ENCODE data around the gene ANTXR2. TPM values are rescaled to one million over a fixed set of nuclear protein-coding genes. Genes with fewer than 3 reads are reported as not detected.

The ANTXR2 gene
- total RNA-seq, 2 experiments from 2014 or later: not detected

DNA sequence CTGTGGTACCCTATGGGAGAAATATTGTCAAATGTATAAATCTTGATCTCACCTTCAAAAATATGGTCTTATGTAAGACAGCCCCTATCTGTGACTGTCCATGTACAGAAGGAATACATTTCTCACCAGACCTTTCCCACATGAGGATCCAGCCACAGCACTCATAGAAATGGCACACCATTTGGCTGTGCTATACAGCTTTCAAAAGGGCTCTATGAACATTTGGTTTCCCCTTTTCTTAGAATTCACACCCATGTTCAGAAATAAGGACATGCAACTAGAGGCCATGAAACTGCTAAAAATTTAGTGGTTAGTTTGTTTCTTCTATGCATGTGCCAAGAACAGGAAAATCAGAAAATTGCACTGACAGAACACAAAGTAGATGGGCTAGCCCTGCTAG lies 62.7 kb downstream of the ANTXR2 start:
- ChIA-PET CTCF (ENCODE audit: unreplicated experiment) (no interaction called here), POLR2A (no interaction called here)
- no peak overlapping the region for H3K27ac ChIP-seq (ENCODE audit: low read depth, low read length, poor library complexity, severe bottlenecking)
- no peaks in the 10 kb centered on the region for H3K36me3 ChIP-seq (ENCODE audit: insufficient read depth, low read length)
- no peaks in the 10 kb centered on the region for H3K4me1 ChIP-seq (ENCODE audit: insufficient read depth, low read length, poor library complexity, severe bottlenecking)
- intact Hi-C loops (cut with micrococcal nuclease; ENCODE audit: unreplicated experiment): no loop called here
- no peaks in the 10 kb centered on the region for H3K9me3 ChIP-seq (ENCODE audit: low read length)
- H4K20me1 ChIP-seq (ENCODE audit: insufficient read depth, low read length): no peaks in the 10 kb centered on the region
- H3K4me2 ChIP-seq (ENCODE audit: low read length): no peak overlapping the region
- H3K4me3 ChIP-seq (ENCODE audit: low read depth, low read length, poor library complexity, severe bottlenecking): no peak overlapping the region
- TF ChIP-seq EZH2phosphoT487 (IDR thresholded peaks at IDR 0.05; ENCODE audit: borderline replicate concordance, low read depth, low read length): no peak
- TF ChIP-seq CTCF (conservative IDR thresholded peaks at IDR 0.05; ENCODE audit: low read length): no peak
- no peaks in the 10 kb centered on the region for H3K9me2 ChIP-seq (ENCODE audit: insufficient read depth, low read length)
- BruUV-seq (replicated peaks): no TSS peak
- H3K79me2 ChIP-seq (ENCODE audit: insufficient read depth, low read depth, low read length): no peaks in the 10 kb centered on the region
- H2AFZ ChIP-seq (ENCODE audit: low read length): no peak overlapping the region
- DNase-seq (ENCODE audit: low spot score): no peak

- H4K20me1 ChIP-seq (ENCODE audit: insufficient read depth, low read length): no peaks in the 10 kb centered on the region
- H3K4me2 ChIP-seq (ENCODE audit: low read length): no peak overlapping the region
- TF ChIP-seq CTCF (conservative IDR thresholded peaks at IDR 0.05; ENCODE audit: low read length) (no peak), EZH2phosphoT487 (IDR thresholded peaks at IDR 0.05; ENCODE audit: borderline replicate concordance, low read depth, low read length) (no peak)
- CTCF ChIA-PET (ENCODE audit: unreplicated experiment): no interaction called here
- no peaks in the 10 kb centered on the region for H3K9me2 ChIP-seq (ENCODE audit: insufficient read depth, low read length)
- H3K79me2 ChIP-seq (ENCODE audit: insufficient read depth, low read depth, low read length): no peaks in the 10 kb centered on the region
- no peaks in the 10 kb centered on the region for H3K9me3 ChIP-seq (ENCODE audit: low read length)
- BruUV-seq (replicated peaks): no TSS peak
- H3K4me3 ChIP-seq (ENCODE audit: low read depth, low read length, poor library complexity, severe bottlenecking): no peak overlapping the region
- no peaks in the 10 kb centered on the region for H3K4me1 ChIP-seq (ENCODE audit: insufficient read depth, low read length, poor library complexity, severe bottlenecking)
- H2AFZ ChIP-seq (ENCODE audit: low read length): no peak overlapping the region
- no peak overlapping the region for H3K27ac ChIP-seq (ENCODE audit: low read depth, low read length, poor library complexity, severe bottlenecking)
- DNase-seq (ENCODE audit: low spot score): no peak
- POLR2A ChIA-PET: no interaction called here
- H3K36me3 ChIP-seq (ENCODE audit: insufficient read depth, low read length): no peaks in the 10 kb centered on the region
- intact Hi-C loops (cut with micrococcal nuclease; ENCODE audit: unreplicated experiment): no loop called here
These were observed 63.2 kb downstream of the ANTXR2 start for GRCh38 chr4:80009806-80010205.

DNA sequence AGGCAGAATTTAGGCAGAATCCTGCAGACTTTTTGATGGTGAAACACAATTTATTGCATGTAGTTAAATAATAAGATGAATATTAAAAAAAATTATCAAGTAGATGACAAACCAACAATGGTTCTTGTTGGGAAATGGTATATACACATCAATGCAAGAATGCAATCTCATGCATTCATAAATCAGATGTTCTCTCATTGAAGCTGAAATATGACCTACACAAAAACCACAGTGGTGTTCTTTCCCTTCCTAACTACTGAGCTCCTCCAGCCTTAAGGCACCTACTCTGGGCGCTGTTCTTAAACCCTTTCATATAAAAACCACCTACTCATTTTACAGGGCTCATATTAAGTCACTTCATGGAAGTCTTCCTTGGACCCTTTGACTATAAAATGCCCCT lies 64.1 kb downstream of the ANTXR2 start:
- H3K9me3 ChIP-seq (ENCODE audit: low read length): no peaks in the 10 kb centered on the region
- no peaks in the 10 kb centered on the region for H4K20me1 ChIP-seq (ENCODE audit: insufficient read depth, low read length)
- no peaks in the 10 kb centered on the region for H3K79me2 ChIP-seq (ENCODE audit: insufficient read depth, low read depth, low read length)
- no peaks in the 10 kb centered on the region for H3K36me3 ChIP-seq (ENCODE audit: insufficient read depth, low read length)
- intact Hi-C loops (cut with micrococcal nuclease; ENCODE audit: unreplicated experiment): no loop called here
- no peak for TF ChIP-seq CTCF (conservative IDR thresholded peaks at IDR 0.05; ENCODE audit: low read length)
- no peak overlapping the region for H3K4me2 ChIP-seq (ENCODE audit: low read length)
- POLR2A ChIA-PET: interaction anchor here (1.2 kb wide), 1 partner anchor 9 kb away, joined by 3 read pairs; no protein-coding TSS in a partner anchor
- no peak overlapping the region for H2AFZ ChIP-seq (ENCODE audit: low read length)
- H3K9me2 ChIP-seq (ENCODE audit: insufficient read depth, low read length): no peaks in the 10 kb centered on the region
- CTCF ChIA-PET (ENCODE audit: unreplicated experiment): no interaction called here
- no TSS peak for BruUV-seq (replicated peaks)
- H3K4me1 ChIP-seq (ENCODE audit: insufficient read depth, low read length, poor library complexity, severe bottlenecking): no peaks in the 10 kb centered on the region
- no peak for DNase-seq (ENCODE audit: low spot score)
- no peak overlapping the region for H3K27ac ChIP-seq (ENCODE audit: low read depth, low read length, poor library complexity, severe bottlenecking)
- H3K4me3 ChIP-seq (ENCODE audit: low read depth, low read length, poor library complexity, severe bottlenecking): no peak overlapping the region
